Endodermal cell (in vitro differentiated cells): Measurements from ENCODE around the gene PRPF39. TPM values are rescaled to one million over a fixed set of nuclear protein-coding genes. Genes with fewer than 3 reads are reported as not detected.
A peak's percentile ranks its signal among the peaks of the same experiment; 100 is the strongest.
"Not testable (repeated sequence)": the region's sequence is repeated elsewhere in the genome, so short reads cannot be mapped to it uniquely, and the experiment has no call there.

ENCODE experiments used
- DNase-seq: peaks from one replicate; pipeline ENCODE4 v3.0.0-alpha.2; 2017
- H3K27ac ChIP-seq: 2 replicates; pipeline ENCODE4 v1.5.1; 2013; ENCODE audit warnings: mild to moderate bottlenecking, low read depth, low read length, moderate library complexity
- H3K27me3 ChIP-seq: 2 replicates; pipeline ENCODE4 v1.6.1; 2013; ENCODE audit warnings: mild to moderate bottlenecking, low read length, moderate library complexity; ENCODE audit not compliant: insufficient read depth, control insufficient read depth, poor library complexity, severe bottlenecking
- H3K36me3 ChIP-seq: 2 replicates; pipeline ENCODE4 v1.7.0; 2013; ENCODE audit warnings: mild to moderate bottlenecking, low read length, moderate library complexity; ENCODE audit not compliant: control insufficient read depth, insufficient read depth
- H3K4me1 ChIP-seq: one replicate; pipeline ENCODE4 v1.7.0; 2013; ENCODE audit warnings: low read length; ENCODE audit not compliant: control insufficient read depth, insufficient read depth
- H3K4me3 ChIP-seq: 2 replicates; pipeline ENCODE4 v1.5.1; 2013; ENCODE audit warnings: mild to moderate bottlenecking, low read length, moderate library complexity
- H3K9ac ChIP-seq: 2 replicates; pipeline ENCODE4 v1.6.1; 2013; ENCODE audit warnings: mild to moderate bottlenecking, low read length, moderate library complexity; ENCODE audit not compliant: poor library complexity, severe bottlenecking; ENCODE audit errors: extremely low read depth
- H3K9me3 ChIP-seq: 2 replicates; pipeline ENCODE4 v1.6.1; 2013; ENCODE audit warnings: mild to moderate bottlenecking, low read length, moderate library complexity; ENCODE audit not compliant: control insufficient read depth
- H3K27ac Mint-ChIP-seq: 2 replicates; pipeline ENCODE4 v1.8.0; 2020; ENCODE audit warnings: mixed read lengths
- H3K27me3 Mint-ChIP-seq: 2 replicates; pipeline ENCODE4 v1.8.0; 2021; ENCODE audit warnings: mild to moderate bottlenecking, mixed read lengths; ENCODE audit not compliant: insufficient read depth
- H3K36me3 Mint-ChIP-seq: 2 replicates; pipeline ENCODE4 v1.8.0; 2020; ENCODE audit warnings: low read depth, mixed read lengths
- H3K4me1 Mint-ChIP-seq: 2 replicates; pipeline ENCODE4 v1.8.0; 2020; ENCODE audit warnings: mixed read lengths
- H3K4me3 Mint-ChIP-seq: 2 replicates; pipeline ENCODE4 v1.8.0; 2020; ENCODE audit warnings: mild to moderate bottlenecking, moderate library complexity, mixed read lengths
- H3K9me3 Mint-ChIP-seq: 2 replicates; pipeline ENCODE4 v1.8.0; 2020; ENCODE audit warnings: mild to moderate bottlenecking, mixed read lengths
- CTCF ChIP-seq: fragments of 200-600 bp; sonication (generic); conservative IDR thresholded peaks from 2 replicates; pipeline ENCODE4 v1.5.0; 2021; ENCODE audit warnings: antibody characterized with exemption, mild to moderate bottlenecking
- WGBS, 2 experiments: methylation state at CpG; one replicate each; pipeline versions ENCODE4 v1.1.5 to v1.1.7; 2013; ENCODE audit warnings: missing lambda C conversion rate in 2 of 2, mixed read lengths in 1 of 2; ENCODE audit not compliant: insufficient coverage in 1 of 2, insufficient read length in 1 of 2; 5-methylcytosine and 5-hydroxymethylcytosine counted together
- total RNA-seq, 2 donors: library from RNA; stranded (reverse); fragmentation: NEBNext Ultra II Directional in 1 of 2; extraction: Animal tissue kit (Norgen Biotek cat#: 25700) in 1 of 2; gene quantifications; 2 replicates in 1 of 2; 3 replicates in 1 of 2; pipeline ENCODE4 v1.2.1, GENCODE V29; 2021

PRPF39 gene
- total RNA-seq, 2 donors from 2014 or later, result 50.7 to 50.8 TPM

- Mint-ChIP-seq H3K36me3 (peaks cover 25% of the 10 kb centered on the region), H3K9me3 (peaks cover 6% of the 10 kb centered on the region), H3K4me1 (peaks cover 10% of the 10 kb centered on the region), H3K4me3 (no peak overlapping the region), H3K27ac (peak overlapping the region; percentile 28), H3K27me3 (no peaks in the 10 kb centered on the region)
- Histone ChIP-seq H3K36me3 (peaks cover 25% of the 10 kb centered on the region), H3K4me1 (no peaks in the 10 kb centered on the region), H3K27me3 (no peaks in the 10 kb centered on the region), H3K9ac (no peak overlapping the region), H3K4me3 (no peak overlapping the region), H3K27ac (no peak overlapping the region), H3K9me3 (peaks cover 9% of the 10 kb centered on the region)
- 94 to 98% methylated on average over 6 of the region's 6 CpGs for WGBS, 2 experiments
- DNase-seq, result no peak
- TF ChIP-seq CTCF, result no peak
Measured at GRCh38 chr14:45072126-45072525, 11.8 kb upstream of the PRPF39 start.

- H3K27ac Mint-ChIP-seq, result no peak overlapping the region
- Histone ChIP-seq H3K27me3 (no peaks in the 10 kb centered on the region), H3K27ac (no peak overlapping the region), H3K9ac (no peak overlapping the region), H3K4me1 (no peaks in the 10 kb centered on the region), H3K36me3 (peaks cover 25% of the 10 kb centered on the region), H3K9me3 (peaks cover 9% of the 10 kb centered on the region), H3K4me3 (no peak overlapping the region)
- no peak overlapping the region for H3K4me3 Mint-ChIP-seq
- H3K4me1 Mint-ChIP-seq, result peaks cover 10% of the 10 kb centered on the region
- no peaks in the 10 kb centered on the region for H3K27me3 Mint-ChIP-seq
- DNase-seq, result no peak
- 95 to 100% methylated on average over 2 to 5 of the region's 5 CpGs for WGBS, 2 experiments
- TF ChIP-seq CTCF, result no peak
- H3K9me3 Mint-ChIP-seq, result peaks cover 6% of the 10 kb centered on the region
- H3K36me3 Mint-ChIP-seq, result peaks cover 24% of the 10 kb centered on the region
Measured at GRCh38 chr14:45073231-45073879, 10.6 kb upstream of the PRPF39 start.

GRCh38 chr14:45078323-45078722, 5.6 kb upstream of the PRPF39 start:
- TF ChIP-seq CTCF, result no peak
- Histone ChIP-seq H3K27ac (no peak overlapping the region), H3K9me3 (peaks cover 17% of the 10 kb centered on the region), H3K4me1 (no peaks in the 10 kb centered on the region), H3K36me3 (peaks cover 8% of the 10 kb centered on the region), H3K9ac (no peak overlapping the region), H3K27me3 (no peaks in the 10 kb centered on the region), H3K4me3 (no peak overlapping the region)
- no peaks in the 10 kb centered on the region for H3K27me3 Mint-ChIP-seq
- no peak overlapping the region for H3K27ac Mint-ChIP-seq
- H3K36me3 Mint-ChIP-seq, result peaks cover 5% of the 10 kb centered on the region
- no peak for DNase-seq
- H3K4me3 Mint-ChIP-seq, result no peak overlapping the region
- peaks cover 22% of the 10 kb centered on the region for H3K4me1 Mint-ChIP-seq
- 91% methylated on average over 1 of the region's 1 CpG; no CpG with 5 or more reads in 1 of the 2 experiments for WGBS, 2 experiments
- peaks cover 23% of the 10 kb centered on the region for H3K9me3 Mint-ChIP-seq

- H3K9me3 ChIP-seq, result peaks cover 17% of the 10 kb centered on the region
- H3K27me3 Mint-ChIP-seq, H3K4me3 ChIP-seq, H3K27ac ChIP-seq, H3K4me1 ChIP-seq, H3K27me3 ChIP-seq, H3K27ac Mint-ChIP-seq, H3K36me3 ChIP-seq, DNase-seq, H3K4me3 Mint-ChIP-seq, H3K9ac ChIP-seq, H3K36me3 Mint-ChIP-seq: not testable (repeated sequence)
- H3K4me1 Mint-ChIP-seq, result peaks cover 30% of the 10 kb centered on the region
- 88 to 97% methylated on average over 4 to 38 of the region's 40 CpGs for WGBS, 2 experiments
- peaks cover 23% of the 10 kb centered on the region for H3K9me3 Mint-ChIP-seq
Measured at GRCh38 chr14:45080416-45080968, 3.4 kb upstream of the PRPF39 start.

- H3K4me1 ChIP-seq, H3K27me3 ChIP-seq, H3K27me3 Mint-ChIP-seq, DNase-seq, H3K36me3 Mint-ChIP-seq, H3K27ac ChIP-seq, H3K36me3 ChIP-seq, H3K4me3 ChIP-seq, H3K9ac ChIP-seq, H3K4me3 Mint-ChIP-seq, H3K27ac Mint-ChIP-seq: not testable (repeated sequence)
- Mint-ChIP-seq H3K4me1 (peaks cover 29% of the 10 kb centered on the region), H3K9me3 (peaks cover 23% of the 10 kb centered on the region)
- peaks cover 17% of the 10 kb centered on the region for H3K9me3 ChIP-seq
- WGBS, 2 experiments, result 86 to 90% methylated on average over 3 of the region's 3 CpGs
Measured at GRCh38 chr14:45081096-45081495, 2.8 kb upstream of the PRPF39 start.
